LHCN-M2 (cell line): Measurements from ENCODE around the gene CNTFR. TPM values are rescaled to one million over a fixed set of nuclear protein-coding genes. Genes with fewer than 3 reads are reported as not detected.

Source experiments
- DNase-seq: peaks from one replicate; pipeline ENCODE4 v3.0.0-alpha.2; 2012; ENCODE audit warnings: low read depth
- total RNA-seq: library from RNA; depleted of rRNA; stranded (reverse); fragments of >200 nt; gene quantifications from 2 replicates; pipeline ENCODE4 v1.2.3, GENCODE V29; 2014

Gene CNTFR
- total RNA-seq, 1 experiment from 2014 or later, result not detected

DNA sequence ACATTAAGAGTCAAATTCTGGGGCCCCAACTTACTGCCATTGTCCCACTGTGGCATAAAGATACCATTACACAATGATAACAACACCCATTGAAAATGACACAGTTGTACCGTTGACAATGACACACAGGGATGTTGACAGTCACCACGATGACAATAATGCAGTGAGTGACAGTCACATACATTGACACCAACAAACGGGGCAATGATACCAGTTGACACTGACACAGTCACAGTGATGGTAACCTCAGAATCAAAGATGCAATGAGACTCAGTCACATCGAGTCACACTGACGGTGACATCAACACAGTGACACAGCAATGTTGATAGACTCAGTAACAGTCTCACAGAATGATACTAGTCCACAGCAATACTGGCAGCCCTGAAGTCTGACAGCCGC is 16.9 kb downstream of the CNTFR start:
- DNase-seq, result no peak

- no peak for DNase-seq
Observed at GRCh38 chr9:34572092-34572491, 17.4 kb downstream of the CNTFR start.

DNA sequence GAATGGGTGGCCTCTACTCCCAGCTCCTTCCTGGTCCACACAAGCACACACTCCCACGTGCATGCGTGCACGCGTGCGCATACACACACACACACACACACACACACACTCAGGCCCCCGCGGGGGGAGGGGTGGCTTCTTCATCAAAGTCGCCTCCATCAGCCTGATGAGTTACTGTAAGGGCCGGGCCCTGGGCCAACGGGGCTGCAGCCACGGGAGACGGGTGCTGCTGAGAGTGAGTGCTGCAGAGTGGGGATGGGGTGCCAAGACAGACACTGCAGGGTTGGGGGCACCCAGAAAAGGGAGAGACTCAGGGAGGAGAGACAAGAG is 18.1 kb downstream of the CNTFR start:
- no peak for DNase-seq

DNA sequence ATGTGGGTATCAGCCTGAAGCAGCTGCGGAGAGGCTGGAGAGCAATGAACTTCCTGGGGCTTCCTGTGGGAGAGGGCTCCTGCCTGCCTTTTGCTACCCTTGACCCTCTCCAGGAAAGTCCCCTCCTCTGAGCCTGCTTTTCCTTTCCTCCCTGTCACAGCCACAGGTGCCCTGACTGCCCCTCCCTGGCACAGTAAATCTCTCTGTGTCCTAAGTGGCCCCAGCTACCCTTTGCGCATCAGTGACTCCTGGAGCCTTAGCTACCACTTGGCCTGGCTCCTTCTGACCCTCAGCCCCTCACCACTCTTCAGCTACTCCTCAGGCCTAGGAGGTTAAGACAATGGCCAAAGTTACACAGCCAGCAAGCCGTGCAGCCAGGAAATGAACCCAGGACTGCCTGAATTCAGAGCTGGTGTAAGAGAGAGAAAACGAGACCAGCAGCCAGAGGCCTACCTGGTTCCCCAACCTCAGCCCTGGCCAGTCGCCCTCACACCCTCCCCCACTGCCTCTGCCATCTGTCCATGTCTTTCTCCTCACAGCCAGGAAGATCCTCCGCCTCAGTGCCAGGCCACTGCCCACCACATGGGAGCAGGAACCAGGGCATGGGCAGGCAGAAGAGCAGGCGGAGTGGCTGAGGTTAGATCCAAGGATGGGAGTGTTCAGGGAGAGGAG is 18.6 kb downstream of the CNTFR start:
- DNase-seq, result no peak

DNA sequence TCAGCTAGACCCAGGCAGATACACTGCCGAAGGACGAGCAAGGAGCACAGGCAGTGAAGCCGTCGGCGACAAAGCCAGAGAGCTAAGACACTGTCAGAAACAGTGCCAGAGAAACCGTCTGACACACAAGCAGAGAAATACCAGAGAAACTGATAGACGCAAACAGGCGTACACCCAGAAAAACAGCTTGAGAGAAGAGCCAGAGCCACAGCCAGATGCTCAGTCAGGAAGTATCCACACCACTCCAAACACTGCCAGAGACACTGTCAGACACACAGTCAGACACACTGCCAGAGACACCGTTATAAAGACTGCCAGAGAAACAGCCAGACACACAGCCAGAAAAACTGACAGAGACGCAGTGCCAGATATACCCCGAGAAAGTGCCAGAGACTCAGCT is 19.1 kb downstream of the CNTFR start:
- DNase-seq, result no peak

DNA sequence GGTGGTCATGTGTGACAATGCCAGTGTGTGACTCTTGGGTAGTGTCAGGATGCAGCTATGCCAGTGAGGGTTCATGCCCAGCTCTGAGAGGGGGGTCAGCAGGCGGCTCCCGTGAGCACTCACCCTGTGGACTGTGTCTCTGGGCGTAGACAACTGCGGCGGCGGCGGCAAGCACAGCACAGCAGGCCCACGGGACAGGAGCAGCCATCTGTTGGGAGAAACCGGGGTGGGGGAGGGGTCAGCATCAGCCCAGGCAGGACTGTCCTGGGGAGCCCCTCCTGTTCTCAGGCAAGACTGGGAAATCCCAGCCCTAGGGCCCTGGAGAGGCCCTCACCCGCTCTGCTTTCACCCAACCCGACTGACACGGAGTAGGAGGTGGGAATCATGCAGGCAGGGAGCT is 20.8 kb downstream of the CNTFR start:
- DNase-seq, result no peak

GRCh38 chr9:34568133-34568532 is 21.4 kb downstream of the CNTFR start:
- DNase-seq, result no peak

GRCh38 chr9:34566972-34567371 is 22.6 kb downstream of the CNTFR start:
- no peak for DNase-seq

- DNase-seq, result no peak
Observed at GRCh38 chr9:34566322-34566721, 23.2 kb downstream of the CNTFR start.

- DNase-seq, result no peak
Observed at GRCh38 chr9:34565856-34566255, 23.7 kb downstream of the CNTFR start.

GRCh38 chr9:34564617-34565016 is 24.9 kb downstream of the CNTFR start:
- no peak for DNase-seq

DNA sequence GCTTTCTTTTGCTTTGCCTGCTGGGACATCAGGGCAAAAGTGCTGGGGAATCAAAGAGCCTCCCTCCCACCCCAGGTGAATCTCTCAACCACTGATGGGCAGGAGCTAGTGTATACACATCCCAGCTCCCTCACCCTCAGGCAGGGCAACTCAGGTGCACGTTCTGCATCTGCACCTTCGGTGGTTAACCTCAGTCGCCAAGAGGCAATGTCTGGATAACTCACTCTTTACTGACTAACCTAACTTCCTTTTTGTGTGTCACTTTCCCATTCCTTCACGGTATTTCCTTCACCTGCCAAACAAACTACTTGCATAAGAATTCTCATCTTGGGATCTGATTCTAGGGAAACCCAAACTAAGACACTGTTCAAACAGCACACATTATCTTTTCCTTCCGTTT is 26.3 kb downstream of the CNTFR start:
- no peak for DNase-seq

GRCh38 chr9:34562135-34562745 is 27.3 kb downstream of the CNTFR start:
- DNase-seq, result no peak

- no peak for DNase-seq
Observed at GRCh38 chr9:34560599-34561214, 28.8 kb downstream of the CNTFR start.

DNA sequence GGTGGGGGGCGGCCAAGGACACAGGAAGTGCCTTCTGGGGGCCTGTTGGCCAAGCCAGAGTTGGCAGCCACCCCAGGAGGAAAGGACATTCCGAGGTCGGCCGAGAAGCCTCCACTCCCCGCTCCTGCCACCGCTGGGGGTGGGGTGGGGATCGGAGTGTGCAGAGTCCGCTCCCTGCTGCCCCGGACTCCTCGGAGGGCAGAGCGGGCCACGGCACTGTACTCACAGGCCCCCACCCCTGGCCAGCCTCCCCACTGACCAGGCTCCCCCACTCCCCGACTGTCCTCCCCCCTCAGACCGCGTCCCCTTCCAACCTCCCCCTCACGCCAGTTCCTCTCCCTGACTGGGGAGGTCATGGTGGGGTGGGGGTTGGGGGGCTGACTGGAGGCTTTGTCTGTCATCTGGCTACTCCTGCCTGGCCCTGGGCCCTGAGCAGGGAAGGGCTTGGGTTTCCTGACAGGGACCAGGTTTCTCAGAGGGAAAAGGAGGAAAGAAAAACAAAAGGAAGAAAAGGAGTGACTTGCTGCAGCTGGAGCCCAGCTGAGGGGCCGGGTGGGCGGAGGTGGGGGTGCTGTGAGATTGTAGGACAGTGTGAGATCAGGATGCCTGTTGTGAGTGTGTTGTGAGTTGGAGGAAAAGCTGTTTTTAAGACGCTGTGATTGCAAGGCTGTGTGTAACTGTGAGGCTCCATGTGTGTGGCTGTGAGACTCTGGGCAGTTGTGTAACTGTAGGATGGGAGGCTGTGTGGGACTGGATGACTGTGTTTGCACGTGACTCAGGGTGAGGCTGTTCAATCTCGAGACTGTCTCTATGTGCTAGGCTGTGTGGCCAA is 29.7 kb downstream of the CNTFR start:
- peak; percentile 63 for DNase-seq

- peak; percentile 58 for DNase-seq
Observed at GRCh38 chr9:34558919-34559623, 30.5 kb downstream of the CNTFR start.

- no peak for DNase-seq
Observed at GRCh38 chr9:34558364-34558763, 31.2 kb downstream of the CNTFR start.

GRCh38 chr9:34557426-34558321 is 31.9 kb downstream of the CNTFR start:
- no peak for DNase-seq

DNA sequence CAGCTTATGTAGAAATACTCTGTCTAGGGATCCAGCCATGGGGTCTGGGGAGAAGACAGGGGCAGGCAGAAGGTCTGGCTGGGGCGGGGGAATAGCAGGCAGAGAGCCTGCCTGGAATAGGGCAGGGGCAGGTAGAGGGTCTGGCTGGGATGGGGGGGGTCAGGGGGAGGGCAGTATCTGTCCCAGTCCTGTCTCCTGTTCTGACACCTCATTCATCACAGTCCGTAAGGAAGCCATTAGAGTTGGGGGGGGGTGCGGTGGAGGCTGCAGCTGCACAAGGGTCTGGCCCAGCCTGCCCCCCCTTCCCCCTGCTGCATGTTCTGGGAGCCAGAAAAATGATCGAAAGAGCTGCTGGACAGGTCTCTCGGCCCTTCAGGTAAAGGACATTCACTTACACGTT is 32.6 kb downstream of the CNTFR start:
- DNase-seq, result no peak

GRCh38 chr9:34555936-34556525 is 33.5 kb downstream of the CNTFR start:
- no peak for DNase-seq
